Osteocyte (in vitro differentiated cells): ENCODE measurements around the gene ALS2CL. TPM values are rescaled to one million over a fixed set of nuclear protein-coding genes. Genes with fewer than 3 reads are reported as not detected.
A peak's percentile ranks its signal among the peaks of the same experiment; 100 is the strongest.

Experiments
- DNase-seq: peaks from one replicate; pipeline ENCODE4 v3.0.0; 2021; ENCODE audit warnings: mixed read lengths; ENCODE audit not compliant: unreplicated experiment; ENCODE audit errors: extremely low spot score
- H3K27ac Mint-ChIP-seq: one replicate; pipeline ENCODE4 v1.8.0; 2021; ENCODE audit warnings: mild to moderate bottlenecking, mixed read lengths; ENCODE audit not compliant: unreplicated experiment
- H3K27me3 Mint-ChIP-seq: one replicate; pipeline ENCODE4 v1.8.0; 2021; ENCODE audit warnings: mixed read lengths; ENCODE audit not compliant: unreplicated experiment
- H3K36me3 Mint-ChIP-seq: one replicate; pipeline ENCODE4 v1.8.0; 2021; ENCODE audit warnings: mixed read lengths; ENCODE audit not compliant: unreplicated experiment
- H3K4me1 Mint-ChIP-seq: one replicate; pipeline ENCODE4 v1.8.0; 2021; ENCODE audit warnings: mixed read lengths; ENCODE audit not compliant: unreplicated experiment
- H3K4me3 Mint-ChIP-seq: one replicate; pipeline ENCODE4 v1.8.0; 2021; ENCODE audit warnings: mild to moderate bottlenecking, moderate library complexity, mixed read lengths; ENCODE audit not compliant: unreplicated experiment
- H3K9me3 Mint-ChIP-seq: one replicate; pipeline ENCODE4 v1.8.0; 2021; ENCODE audit warnings: mixed read lengths; ENCODE audit not compliant: unreplicated experiment
- CTCF ChIP-seq: fragments of 200-600 bp; sonication (generic); IDR thresholded peaks from 2 replicates; pipeline ENCODE4 v1.5.0; 2021; ENCODE audit warnings: antibody characterized with exemption, mild to moderate bottlenecking, moderate library complexity
- total RNA-seq: library from RNA; stranded (reverse); gene quantifications from 2 replicates; pipeline ENCODE4 v1.2.1, GENCODE V29; 2021

The ALS2CL gene
- total RNA-seq, 1 donor from 2014 or later: 0.99 TPM

- H3K4me1 Mint-ChIP-seq: no peaks in the 10 kb centered on the region
- TF ChIP-seq CTCF: no peak
- peaks cover 12% of the 10 kb centered on the region for H3K9me3 Mint-ChIP-seq
- no peak overlapping the region for H3K4me3 Mint-ChIP-seq
- DNase-seq: no peak
- H3K27me3 Mint-ChIP-seq: peaks cover 10% of the 10 kb centered on the region
- no peak overlapping the region for H3K27ac Mint-ChIP-seq
- peaks cover 5% of the 10 kb centered on the region for H3K36me3 Mint-ChIP-seq
Observed at GRCh38 chr3:46649436-46649835, 44.0 kb downstream of the ALS2CL start.

- TF ChIP-seq CTCF: no peak
- Mint-ChIP-seq H3K4me1 (no peaks in the 10 kb centered on the region), H3K27ac (no peak overlapping the region), H3K36me3 (peaks cover 5% of the 10 kb centered on the region), H3K4me3 (no peak overlapping the region), H3K27me3 (peaks cover 16% of the 10 kb centered on the region), H3K9me3 (peaks cover 12% of the 10 kb centered on the region)
- no peak for DNase-seq
Observed at GRCh38 chr3:46648096-46648495, 45.4 kb downstream of the ALS2CL start.

- Mint-ChIP-seq H3K9me3 (peaks cover 3% of the 10 kb centered on the region), H3K27ac (no peak overlapping the region)
- peak; percentile 15 for DNase-seq
Observed at GRCh38 chr3:46646700-46647099, 46.8 kb downstream of the ALS2CL start.

GRCh38 chr3:46643701-46644100 is 49.8 kb downstream of the ALS2CL start:
- Mint-ChIP-seq H3K4me3 (no peak overlapping the region), H3K27ac (no peak overlapping the region), H3K4me1 (no peaks in the 10 kb centered on the region), H3K9me3 (peaks cover 12% of the 10 kb centered on the region), H3K36me3 (peaks cover 3% of the 10 kb centered on the region), H3K27me3 (peaks cover 21% of the 10 kb centered on the region)
- TF ChIP-seq CTCF: no peak
- no peak for DNase-seq

More at GRCh38 chr3:46646700-46647099, 46.8 kb downstream of the ALS2CL start:
- Mint-ChIP-seq H3K36me3 (no peaks in the 10 kb centered on the region), H3K4me3 (no peak overlapping the region), H3K4me1 (no peaks in the 10 kb centered on the region), H3K27me3 (peaks cover 13% of the 10 kb centered on the region)
- TF ChIP-seq CTCF: no peak

GRCh38 chr3:46642971-46643370 is 50.5 kb downstream of the ALS2CL start:
- Mint-ChIP-seq H3K36me3 (peaks cover 3% of the 10 kb centered on the region), H3K4me1 (no peaks in the 10 kb centered on the region), H3K9me3 (peaks cover 12% of the 10 kb centered on the region), H3K4me3 (no peak overlapping the region), H3K27ac (no peak overlapping the region), H3K27me3 (peaks cover 21% of the 10 kb centered on the region)
- no peak for TF ChIP-seq CTCF
- no peak for DNase-seq
